ENCODE data around the gene CRISPLD2. TPM values are rescaled to one million over a fixed set of nuclear protein-coding genes. Genes with fewer than 3 reads are reported as not detected.

CRISPLD2 gene
- total RNA-seq, 1 donor from 2014 or later = 0.57 TPM

- intact Hi-C loops (cut with micrococcal nuclease) = no loop called here
Observed at GRCh38 chr16:84907051-84907450, 87.3 kb downstream of the CRISPLD2 start.

DNA sequence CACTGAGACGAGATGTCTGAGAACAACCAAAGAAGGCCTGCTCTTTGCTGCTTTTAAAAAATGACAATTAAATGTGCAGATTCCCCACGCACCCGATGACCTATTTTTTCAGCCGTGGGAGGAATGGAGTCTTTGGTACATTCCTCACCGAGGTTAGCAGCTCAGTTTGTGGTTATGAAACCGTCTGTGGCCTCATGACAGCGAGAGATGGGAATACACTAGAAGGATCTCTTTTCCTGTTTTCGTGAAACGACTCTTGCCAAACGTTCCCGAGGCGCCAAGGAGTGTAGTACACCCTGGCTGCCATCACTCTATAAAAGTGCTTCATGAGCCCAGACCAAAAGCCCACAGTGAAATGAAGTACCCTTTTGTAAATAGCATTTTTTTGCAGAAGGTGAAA, 87.8 kb downstream of the CRISPLD2 start:
- intact Hi-C loops (cut with micrococcal nuclease) = no loop called here

DNA sequence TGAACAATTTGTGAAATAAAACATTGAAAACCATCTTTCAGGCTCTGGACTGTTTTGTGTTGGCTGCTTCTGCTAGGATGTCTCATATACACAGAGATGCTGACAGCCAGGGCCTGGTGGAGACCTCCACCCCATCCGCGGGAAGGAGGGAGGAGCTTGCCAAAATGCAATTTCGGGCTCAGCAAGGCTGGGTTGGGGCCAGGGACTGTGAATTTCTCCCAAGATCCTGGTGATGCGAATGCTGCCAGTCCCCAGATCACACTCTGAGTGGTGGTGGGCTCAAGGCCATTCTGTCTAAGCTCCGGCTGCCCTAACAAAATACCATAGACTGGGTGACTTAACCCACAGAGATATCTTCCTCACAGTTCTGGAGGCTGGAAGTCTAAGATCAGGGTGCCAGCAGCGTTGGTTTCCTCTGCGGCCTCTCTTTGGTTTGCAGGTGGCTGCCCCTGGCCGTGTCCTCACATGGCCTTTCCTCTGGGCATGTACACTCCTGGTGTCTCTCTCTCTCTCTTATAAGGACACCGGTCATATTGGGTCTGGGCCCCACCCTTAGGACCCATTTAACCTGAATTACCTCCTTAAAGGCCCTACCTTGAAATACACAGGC, 89.8 kb downstream of the CRISPLD2 start:
- intact Hi-C loops (cut with micrococcal nuclease) = no loop called here

- intact Hi-C loops (cut with micrococcal nuclease) = no loop called here
Observed at GRCh38 chr16:84911486-84912216, 91.9 kb downstream of the CRISPLD2 start.

- intact Hi-C loops (cut with micrococcal nuclease) = no loop called here
Observed at GRCh38 chr16:84913315-84913714, 93.5 kb downstream of the CRISPLD2 start.

- intact Hi-C loops (cut with micrococcal nuclease) = no loop called here
Observed at GRCh38 chr16:84914273-84914672, 94.5 kb downstream of the CRISPLD2 start.

DNA sequence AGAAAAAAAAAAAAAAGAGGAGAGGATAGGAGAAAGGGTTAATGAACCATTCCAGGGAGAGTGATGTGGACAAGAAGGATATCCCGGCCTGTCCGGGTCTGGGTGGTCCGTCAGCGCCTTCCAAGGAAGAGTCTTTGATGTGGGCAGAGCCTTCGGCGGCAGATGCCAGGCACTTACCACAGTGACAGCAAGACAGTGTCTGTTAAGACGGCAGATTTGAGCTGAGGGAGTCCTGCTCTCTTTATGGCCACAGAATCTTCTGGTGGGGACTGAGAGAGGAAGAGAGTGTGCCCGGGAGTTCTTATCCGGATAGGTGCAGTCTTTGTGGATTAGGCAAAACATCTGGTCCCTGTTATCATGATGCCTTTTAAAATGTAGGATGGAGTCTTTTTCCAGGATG, 96.4 kb downstream of the CRISPLD2 start:
- intact Hi-C loops (cut with micrococcal nuclease) = no loop called here

GRCh38 chr16:84916850-84917249, 97.1 kb downstream of the CRISPLD2 start:
- intact Hi-C loops (cut with micrococcal nuclease) = no loop called here

DNA sequence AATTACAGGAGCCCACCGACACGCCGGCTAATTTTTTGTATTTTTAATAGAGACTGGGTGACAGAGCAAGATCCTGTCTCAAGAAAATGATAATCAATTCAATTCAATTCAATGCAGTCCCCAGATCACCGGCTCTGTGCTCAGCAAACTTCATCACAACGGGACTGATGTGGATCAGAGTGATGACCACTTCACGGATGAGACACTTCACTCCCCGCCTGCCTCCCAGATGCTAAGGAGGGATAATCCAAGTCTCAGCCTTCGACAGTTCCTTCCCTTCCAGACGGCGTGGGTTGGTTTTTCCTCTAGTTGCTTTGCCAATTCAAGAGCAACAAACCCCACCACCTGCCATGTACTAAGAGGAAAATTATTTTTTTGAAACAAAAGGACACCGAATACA, 97.7 kb downstream of the CRISPLD2 start:
- intact Hi-C loops (cut with micrococcal nuclease) = no loop called here

- intact Hi-C loops (cut with micrococcal nuclease) = no loop called here
Observed at GRCh38 chr16:84918006-84918909, 98.5 kb downstream of the CRISPLD2 start.

DNA sequence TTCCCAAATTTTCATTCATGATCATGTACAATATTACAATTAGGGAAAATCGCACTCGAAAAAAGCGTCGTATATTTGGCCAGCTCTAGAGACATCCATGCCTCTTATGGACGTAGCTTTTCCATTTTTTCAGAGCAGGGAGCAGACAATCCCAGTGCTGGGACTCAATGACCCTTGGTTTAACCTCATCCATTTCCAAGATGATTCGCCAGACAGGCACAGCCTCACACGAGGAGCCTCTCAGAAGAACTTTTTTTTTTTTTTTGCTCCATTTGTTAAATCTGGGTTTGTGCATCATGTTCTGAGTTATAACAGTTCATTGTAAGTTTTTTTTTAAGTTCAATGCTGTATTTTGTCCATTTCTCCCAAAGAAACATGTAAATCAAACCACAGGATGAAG, 99.5 kb downstream of the CRISPLD2 start:
- intact Hi-C loops (cut with micrococcal nuclease) = no loop called here

DNA sequence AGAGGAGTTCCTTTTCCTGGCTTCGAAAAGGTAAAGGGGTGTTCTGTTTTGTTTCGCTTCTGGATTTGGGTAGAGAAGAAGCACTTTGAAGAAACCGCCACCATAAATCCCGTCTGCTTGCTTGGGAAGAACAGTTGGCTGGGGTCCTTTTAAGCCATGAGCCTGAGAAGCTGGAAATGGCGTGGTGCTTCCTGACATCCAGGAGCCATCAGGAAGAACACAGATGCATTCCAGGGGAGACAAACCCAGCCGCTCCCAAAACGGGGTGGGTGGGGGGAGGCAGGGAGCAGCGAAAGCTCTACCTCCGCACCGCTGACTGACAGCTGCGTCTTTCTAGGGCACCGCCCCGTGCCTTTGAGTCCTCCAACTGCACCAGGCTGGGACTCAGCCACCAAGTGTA, 99.9 kb downstream of the CRISPLD2 start:
- intact Hi-C loops (cut with micrococcal nuclease) = loop anchor here (10.0 kb wide), 1 partner anchor 295 kb away; no protein-coding TSS in a partner anchor

- intact Hi-C loops (cut with micrococcal nuclease) = loop anchor here (10.0 kb wide), 1 partner anchor 296 kb away; no protein-coding TSS in a partner anchor
Observed at GRCh38 chr16:84920333-84920732, 100.5 kb downstream of the CRISPLD2 start.

DNA sequence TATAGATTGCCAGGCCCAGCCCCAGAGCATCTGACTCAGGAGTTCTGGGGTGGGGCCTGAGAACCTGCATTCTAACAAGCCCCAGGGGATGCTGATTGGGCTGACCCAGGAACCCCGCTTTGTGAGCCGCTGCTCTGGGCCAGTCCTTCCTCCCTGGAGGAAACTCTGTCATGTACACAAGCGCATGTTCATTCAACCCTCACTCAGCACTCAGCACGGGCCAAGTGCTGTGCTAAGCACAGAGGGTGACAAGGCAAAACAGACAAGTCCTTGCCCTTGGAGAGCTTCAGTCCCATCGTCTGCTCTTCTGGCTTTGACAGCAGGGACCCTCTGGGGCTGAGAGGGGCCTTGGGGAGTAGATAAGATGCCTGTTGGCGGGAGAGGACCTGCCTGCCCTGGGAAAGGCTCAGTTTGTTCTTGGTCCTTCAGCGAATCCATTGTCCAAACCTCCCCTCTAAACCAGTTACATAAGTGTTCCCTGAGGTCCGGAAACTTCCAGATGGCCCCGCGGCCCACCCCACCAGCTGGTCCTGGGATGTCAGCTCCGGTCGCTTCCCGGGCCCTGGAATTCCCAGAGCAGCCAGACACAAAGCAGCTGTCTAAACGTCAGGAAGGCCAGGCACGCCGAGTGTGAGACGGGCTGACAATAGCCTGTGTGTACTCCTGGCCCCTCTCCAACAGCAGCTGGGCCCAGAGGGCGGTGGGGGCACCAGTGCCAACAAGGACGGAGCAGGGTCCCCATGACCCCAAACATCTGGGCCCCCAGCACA, 102.8 kb downstream of the CRISPLD2 start:
- intact Hi-C loops (cut with micrococcal nuclease) = loop anchor here (10.0 kb wide), 1 partner anchor 298 kb away; no protein-coding TSS in a partner anchor

DNA sequence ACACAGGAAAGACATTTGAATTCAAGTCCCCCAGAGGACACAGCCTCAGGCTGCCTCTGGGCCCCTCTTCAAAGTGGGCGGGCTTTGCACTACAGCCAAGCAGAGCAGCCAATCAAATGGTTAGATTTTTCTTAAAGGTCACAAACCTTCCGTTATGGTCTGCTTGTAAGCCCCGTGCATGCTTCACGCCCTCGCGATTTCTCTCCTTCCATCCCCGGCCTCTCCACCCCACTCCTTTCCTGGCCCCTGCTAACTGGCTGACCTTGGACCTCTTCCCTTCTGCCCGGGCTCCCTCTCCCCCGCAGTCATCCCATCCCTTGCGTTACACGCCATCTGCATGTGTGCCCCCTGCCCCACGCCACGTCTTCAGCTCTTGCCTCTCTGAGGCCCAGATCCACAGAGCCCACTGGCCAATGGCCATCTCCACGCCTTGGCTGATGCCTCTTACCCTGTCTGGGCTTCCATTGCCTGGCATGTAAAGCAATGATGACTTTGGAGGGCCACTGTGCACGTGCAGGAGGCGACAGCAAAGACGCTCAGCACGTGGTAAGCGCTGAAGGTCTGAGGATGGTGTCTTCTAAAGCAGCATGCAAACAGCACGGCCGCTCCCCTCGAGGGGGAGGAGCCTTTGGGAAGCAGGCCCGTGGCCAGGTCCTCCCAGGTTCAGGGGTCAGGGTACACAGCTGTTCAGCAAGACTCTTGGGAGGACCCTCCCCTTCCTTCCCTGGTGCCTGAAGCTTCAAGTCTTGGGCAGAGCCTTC, 104.7 kb downstream of the CRISPLD2 start:
- intact Hi-C loops (cut with micrococcal nuclease) = loop anchor here (1.0 to 10.0 kb wide), 3 partner anchors 28 to 300 kb away; no protein-coding TSS in a partner anchor

DNA sequence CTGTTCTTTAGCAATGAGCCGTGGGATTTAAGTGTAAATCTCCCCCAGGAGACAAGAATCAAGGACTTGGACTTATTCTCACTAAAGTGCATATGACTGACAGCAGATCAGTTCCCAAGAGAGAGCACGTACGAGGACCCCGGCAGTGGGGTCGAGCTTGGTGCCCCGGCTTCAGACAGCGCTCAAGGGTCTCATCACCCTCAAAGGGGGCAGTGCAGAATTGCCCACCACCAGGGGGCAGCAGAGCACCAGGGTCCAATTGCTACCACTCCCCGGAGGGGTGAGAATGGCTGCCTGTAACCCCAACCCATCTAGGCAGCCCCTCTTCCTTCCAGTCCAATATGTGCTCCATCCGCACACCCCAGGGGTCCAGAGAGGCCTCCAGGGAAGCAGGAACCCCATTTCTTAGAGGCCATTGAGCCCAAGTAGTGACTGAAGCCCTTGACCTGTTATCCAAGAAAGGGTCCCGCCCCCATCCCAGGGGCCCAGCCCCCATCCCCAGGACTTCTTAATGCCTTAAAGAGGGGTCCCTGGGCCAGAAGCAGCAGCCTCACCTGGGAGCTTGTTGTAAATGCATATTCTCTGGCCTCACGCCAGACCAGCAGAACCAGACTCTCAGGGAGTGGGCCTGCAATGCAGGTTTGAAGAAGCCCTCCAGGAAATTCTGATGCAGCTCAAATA, 105.4 kb downstream of the CRISPLD2 start:
- intact Hi-C loops (cut with micrococcal nuclease) = loop anchor here (1.0 to 10.0 kb wide), 3 partner anchors 27 to 300 kb away; no protein-coding TSS in a partner anchor

- intact Hi-C loops (cut with micrococcal nuclease) = loop anchor here (1.0 to 10.0 kb wide), 3 partner anchors 26 to 301 kb away; no protein-coding TSS in a partner anchor
Observed at GRCh38 chr16:84925773-84926372, 106.1 kb downstream of the CRISPLD2 start.

DNA sequence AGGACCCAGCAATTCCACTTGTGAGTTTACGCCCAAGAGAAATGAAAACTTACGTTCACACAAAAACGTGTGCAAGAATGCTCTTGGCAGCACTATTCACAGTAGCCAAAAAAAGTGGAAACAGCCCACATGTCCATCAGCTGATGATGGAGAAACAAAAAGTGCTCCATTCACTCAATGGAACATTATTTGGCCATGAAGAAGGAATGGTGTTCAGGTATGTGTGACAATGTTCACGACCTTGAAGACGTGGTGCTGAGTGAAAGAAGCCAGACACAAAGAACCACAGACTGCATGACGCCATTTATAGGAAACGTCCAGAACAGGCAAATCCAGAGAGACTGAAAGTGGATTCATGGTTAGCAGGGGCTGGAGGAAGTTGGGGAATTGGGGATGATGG, 106.7 kb downstream of the CRISPLD2 start:
- intact Hi-C loops (cut with micrococcal nuclease) = loop anchor here (10.0 kb wide), 1 partner anchor 302 kb away; no protein-coding TSS in a partner anchor
